ENCODE data around the gene RPTOR.
"Not testable (repeated sequence)": the region's sequence is repeated elsewhere in the genome, so short reads cannot be mapped to it uniquely, and the experiment has no call there.

Gene RPTOR

DNA sequence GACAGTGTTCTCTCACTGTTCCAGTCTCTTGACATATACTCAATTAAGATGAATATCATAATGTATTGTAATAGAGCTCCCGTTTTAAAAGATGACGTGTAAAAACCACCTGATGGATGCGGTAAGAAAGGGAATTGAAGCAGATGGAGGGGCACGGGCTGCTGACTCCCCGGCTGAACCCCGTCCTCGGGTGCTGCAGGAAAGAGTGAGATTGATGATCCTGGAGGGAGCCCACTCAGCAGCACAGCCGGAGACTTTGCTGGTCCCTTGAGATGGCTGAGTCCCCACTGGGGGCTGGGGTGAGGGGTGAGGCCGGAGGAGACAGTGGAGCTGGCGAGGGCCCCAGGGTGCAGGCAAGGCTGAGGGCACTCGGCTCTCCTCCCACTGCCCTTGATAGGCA is 217.4 kb downstream of the RPTOR start:
- DNase-seq (ENCODE audit: low spot score): no peak

DNA sequence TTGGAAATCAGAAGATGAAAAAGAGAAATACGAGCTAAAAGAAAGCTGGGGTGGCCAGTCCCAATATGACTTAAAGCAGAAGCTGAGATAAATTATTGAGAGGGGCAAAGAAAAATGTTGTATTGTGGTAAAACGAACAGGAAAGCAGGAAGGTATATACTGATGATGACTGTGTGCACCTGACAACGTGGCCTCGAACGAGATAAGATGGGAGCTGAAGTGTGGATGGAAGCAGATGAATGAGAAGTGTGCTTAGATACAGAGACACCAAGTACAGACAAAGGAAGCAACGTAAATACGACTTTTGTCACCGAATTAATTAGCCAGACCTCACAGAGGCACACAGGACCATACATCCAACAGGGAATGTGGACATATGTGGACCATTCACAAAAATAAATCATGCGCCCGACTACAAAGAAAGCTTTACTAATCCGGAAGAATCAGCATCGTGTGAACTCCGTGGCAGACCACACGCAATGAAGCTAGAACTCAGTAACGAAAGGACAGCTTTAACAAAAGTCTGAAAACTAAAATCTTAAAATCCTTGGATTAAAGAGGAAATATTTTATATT is 218.7 kb downstream of the RPTOR start:
- no peak for DNase-seq (ENCODE audit: low spot score)

DNA sequence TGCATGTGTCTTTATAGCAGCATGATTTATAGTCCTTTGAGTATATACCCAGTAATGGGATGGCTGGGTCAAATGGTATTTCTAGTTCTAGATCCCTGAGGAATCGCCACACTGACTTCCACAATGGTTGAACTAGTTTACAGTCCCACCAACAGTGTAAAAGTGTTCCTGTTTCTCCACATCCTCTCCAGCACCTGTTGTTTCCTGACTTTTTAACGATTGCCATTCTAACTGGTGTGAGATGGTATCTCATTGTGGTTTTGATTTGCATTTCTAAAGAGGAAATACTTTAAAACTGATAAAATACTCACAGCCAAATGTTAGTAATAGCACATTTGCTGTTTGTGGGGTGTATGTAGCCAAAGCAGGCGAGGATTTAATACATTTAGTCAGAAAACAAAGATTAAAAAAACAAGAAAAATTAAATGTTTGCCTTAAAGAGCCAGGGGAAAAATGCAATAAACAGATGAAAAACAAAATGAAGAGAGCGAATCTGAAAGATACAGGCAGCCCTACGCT is 220.0 kb downstream of the RPTOR start:
- DNase-seq (ENCODE audit: low spot score): not testable (repeated sequence)

DNA sequence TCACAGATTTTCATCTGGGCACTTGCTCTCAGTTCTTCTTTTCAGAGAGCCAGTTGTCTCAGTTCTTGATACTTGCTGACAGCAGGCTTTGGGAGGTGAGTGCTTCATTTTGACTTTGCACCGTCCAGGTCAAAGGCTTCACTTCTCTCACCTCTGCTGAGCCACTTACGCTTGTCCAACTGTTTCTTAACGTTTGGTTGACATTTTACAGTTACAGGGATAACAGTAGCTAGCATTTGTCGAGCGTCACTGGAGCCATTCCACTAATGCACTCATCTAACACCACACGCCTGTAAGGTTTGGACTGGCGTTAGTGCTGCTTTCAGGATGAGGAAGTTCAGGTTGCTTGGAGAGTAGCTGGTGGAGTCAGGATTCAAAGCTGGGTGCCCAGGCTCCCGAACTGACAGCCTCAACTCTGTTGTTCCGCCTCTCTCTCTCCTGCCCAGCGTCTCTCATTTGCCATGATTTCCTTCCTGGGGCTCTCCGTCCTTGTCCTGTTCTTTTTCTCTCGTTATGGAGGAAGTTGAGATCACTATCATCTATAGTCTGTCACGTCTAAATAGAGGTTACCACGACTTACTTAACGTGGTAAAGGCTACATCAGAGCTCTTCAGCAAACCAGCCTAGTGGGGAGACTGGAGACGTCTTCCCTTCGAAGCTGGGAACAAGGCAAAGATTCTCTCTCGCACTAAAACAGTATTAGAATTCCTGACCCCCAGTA is 220.8 kb downstream of the RPTOR start:
- no peak for DNase-seq (ENCODE audit: low spot score)

DNA sequence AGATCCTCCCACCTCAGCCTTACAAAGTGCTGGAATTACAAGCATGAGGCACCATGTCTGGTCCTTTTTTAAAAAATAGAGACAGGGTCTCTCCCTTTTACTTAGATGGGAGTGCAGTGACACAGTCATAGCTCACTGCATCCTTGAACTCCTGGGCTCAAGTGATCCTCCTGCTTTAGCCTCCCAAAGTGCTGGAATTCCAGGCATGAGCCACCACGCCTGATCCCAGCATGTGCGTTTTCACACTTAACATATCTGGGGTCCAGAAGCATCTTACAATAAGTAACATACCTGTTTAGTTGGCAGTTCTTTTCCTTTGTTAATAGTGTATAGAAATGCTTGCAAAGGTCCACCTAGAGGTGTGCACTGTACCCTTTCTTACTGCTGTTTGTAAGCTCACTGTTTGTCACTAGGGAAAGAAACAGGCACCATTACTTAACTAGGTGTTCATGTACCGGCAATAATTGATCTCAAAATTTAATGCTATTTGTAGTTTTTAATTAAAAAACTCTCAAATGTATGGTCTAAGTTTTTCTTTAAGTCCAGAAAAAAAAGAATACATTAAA is 221.7 kb downstream of the RPTOR start:
- DNase-seq (ENCODE audit: low spot score): no peak

DNA sequence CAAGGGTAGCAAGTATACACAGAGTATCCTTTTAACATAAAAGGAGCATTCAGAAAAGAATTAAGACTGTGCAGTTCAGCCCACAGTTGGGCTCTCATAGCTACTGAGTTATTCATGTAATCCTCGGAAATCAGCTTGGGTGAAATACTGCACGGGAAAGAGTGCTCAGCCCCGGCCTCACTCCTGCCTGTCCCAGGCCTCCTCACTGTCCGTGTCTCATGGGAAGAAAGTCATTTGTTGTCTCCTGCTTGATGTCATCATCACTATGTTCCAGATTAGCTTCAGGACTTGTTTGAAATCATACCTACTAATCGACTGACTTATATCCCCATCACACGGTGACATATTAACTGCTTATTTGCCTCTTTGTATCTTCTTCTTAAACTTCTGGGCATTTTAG is 223.8 kb downstream of the RPTOR start:
- DNase-seq (ENCODE audit: low spot score): no peak

DNA sequence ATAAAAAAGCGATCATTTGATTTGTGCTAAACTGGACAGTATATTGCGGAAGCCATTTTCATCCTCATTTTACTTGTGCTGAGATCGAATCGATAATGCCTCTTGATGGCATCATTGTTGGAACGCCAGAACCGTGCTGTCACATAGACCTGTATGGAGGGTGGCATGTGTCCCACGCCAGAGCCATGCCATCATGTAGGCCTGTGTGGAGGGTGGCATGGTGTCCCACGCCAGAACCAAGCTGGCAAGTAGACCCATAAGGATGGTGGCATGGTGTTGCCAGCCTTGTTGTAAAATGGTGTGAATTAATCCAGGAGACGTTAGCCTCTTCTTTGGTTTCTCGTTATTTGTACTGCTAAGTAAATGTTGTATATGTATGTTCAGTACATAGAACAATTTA is 224.3 kb downstream of the RPTOR start:
- no peak for DNase-seq (ENCODE audit: low spot score)

DNA sequence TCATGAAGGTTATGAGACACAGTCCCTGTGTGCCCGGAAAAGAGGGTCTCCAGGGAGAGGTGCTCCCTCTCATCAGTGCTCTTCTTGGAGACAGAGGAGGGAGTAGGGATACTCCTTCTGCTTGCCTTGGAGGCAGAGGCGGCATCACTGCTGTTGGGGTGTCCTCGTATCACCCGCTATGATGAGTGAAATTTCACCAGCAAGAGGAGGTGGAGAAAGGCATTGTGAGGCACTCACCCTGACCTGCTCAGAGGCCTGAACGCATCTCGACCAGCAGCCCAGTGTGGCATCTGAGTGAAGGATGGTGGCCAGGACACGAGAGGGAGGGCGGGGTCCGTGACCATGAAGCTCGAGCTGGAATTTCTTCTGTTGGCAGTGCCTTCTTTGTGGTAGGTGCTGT is 224.9 kb downstream of the RPTOR start:
- DNase-seq (ENCODE audit: low spot score): no peak

DNA sequence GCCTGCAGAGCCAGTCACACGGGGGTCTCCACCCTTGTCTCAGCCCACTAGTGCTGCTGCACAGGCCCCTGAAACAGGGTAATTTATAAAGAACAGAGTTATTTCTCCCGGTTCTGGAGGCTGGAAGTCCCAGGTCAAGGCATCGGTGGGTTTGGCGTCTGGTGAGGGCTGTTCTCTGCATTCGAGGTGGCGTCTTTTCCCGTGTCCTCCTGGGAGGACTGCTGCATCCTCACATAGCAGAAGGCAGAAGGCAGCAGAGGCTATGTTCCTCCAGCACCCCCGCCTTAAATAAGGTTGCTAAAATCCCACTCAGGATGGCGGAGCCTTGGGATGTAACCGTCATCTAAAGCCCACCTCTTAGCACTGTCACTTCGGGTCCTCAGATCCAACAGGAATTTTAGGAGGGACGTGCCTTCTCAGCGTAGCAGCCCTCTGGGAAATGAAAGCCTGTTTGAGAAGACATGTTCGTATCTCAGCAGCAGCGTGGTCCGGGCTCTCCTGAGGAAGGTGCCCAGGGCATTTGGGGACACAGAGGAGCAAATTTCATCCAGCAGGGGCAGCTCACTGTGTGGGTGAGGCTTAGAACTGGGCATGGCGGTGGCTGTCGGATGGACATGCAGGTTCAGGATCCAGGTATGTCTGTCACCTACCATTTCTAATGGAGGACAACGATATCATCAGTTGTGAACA is 225.4 kb downstream of the RPTOR start:
- DNase-seq (ENCODE audit: low spot score): no peak

DNA sequence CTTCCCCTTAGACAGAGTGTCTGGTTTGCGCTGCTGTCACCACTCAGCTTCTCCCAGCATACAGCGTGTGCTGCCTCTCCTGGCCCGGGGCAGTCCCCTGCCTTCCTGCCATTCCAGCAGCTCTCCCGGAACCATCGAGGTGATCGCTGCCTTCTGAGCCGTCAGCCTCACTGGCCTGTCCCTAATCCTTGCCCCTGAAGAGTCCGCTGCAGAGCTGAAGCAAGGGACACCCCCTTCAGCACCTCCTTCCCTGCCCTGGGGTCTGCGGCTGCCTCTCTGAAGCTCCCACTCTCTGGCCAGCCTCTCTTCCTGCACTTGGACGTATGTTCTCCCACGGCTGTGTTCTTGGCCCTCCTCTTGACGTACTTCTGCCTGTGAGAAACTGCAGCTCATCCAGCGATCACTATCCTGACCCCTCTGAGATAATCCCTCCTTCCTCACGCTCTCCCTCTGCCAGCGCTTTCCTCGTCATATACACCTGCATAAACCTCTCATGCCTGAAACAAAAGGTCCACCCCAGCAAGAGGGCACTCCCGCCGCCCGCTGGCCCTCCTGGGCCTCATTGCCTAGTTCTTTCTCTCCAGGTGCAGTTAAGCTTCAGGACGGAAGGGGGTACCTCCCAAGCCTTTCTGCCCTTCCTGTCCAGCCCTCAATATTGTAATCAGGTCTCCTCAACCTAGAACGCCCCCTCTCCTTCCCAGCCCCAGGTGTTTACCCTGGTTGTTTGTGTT is 226.4 kb downstream of the RPTOR start:
- DNase-seq (ENCODE audit: low spot score): no peak

DNA sequence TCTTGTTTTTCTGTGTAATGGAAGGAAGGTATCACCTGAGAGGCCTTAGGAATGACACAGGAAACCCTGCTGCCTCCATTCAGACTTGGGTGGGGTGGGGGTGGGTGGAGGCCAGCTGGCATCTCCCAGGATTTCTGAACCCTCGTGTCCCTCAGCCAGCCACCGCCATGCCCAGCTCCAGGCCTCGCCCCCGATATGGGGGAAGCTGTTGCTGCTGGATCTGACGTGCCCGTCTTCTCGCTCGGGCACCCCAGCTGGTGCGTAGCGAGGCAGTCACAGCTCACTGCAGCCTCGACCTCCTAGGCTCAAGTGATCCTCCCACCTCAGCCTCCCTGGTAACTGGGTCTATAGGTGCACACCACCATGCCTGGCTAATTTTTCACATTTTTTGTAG is 227.0 kb downstream of the RPTOR start:
- DNase-seq (ENCODE audit: low spot score): no peak

DNA sequence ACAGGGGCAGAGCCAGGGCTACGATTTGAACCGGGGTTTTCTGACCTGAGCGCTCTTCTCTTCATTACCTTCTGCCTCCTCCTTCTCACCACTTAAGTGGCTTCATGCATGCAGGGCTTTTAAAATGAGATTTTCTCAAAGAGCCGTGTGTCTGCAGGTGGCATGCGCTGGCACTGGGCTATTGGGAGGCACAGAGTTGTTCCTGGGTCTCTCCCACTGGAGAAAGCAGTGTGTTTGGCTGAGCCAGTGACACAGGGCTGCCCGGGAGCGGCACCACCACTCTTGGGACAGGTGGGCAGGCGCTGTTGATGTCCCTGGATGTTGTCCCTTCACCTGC is 228.2 kb downstream of the RPTOR start:
- DNase-seq (ENCODE audit: low spot score): no peak

DNA sequence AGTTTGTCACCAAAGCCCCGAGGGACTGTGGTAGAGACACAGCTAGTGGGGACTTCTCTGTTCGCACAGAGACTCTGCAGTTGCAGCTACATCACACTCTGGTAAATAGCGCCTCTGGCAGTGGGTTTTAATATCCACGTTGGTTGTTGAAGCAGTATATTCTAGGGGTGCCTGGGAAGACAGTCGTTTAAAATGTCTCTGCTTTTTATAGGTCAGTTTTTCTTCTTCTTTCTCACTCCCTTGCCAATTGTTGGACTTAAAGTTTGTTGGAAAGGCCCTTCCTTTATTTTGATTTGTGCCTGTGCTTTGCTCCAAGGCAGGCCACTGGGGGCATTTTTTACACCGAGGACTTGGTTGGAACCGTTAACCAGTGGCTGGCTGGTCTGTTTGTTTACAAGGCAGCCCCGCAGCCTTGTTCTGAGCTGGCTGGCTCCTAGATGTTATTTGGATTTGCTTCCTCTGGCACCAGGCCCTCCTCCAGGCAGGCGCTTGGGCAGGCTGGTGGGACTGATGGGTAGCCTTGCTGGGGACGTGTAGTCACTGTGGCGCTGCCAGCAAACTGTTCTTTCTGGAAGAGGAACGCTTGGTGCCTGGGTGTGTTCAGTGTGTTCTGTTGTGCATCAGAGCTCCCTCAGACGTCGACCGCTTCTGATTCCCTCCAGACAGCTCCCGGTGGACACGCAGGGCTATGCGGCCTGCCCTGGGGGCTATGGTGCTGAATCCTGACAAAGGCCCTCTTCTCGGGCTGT is 228.8 kb downstream of the RPTOR start:
- DNase-seq (ENCODE audit: low spot score): peak; percentile 45

DNA sequence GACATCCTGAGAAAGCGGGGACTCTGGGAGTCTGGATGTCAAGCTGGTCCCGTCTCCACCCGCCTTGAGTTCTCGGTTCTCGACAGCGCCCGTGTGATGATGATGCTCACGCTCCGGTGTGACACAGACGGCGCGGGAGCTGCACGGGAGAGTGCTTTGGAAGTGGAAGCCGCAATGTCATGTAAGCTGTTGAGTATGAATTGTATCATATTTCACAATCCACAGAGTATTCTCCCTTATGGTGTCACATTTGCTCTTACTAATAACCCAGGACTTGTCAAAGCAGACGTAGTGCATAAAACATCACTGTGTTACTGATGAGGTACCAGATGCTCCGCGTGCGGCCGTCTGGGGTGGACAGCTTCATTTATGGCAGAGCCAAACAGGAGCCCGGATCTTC is 229.5 kb downstream of the RPTOR start:
- DNase-seq (ENCODE audit: low spot score): no peak

DNA sequence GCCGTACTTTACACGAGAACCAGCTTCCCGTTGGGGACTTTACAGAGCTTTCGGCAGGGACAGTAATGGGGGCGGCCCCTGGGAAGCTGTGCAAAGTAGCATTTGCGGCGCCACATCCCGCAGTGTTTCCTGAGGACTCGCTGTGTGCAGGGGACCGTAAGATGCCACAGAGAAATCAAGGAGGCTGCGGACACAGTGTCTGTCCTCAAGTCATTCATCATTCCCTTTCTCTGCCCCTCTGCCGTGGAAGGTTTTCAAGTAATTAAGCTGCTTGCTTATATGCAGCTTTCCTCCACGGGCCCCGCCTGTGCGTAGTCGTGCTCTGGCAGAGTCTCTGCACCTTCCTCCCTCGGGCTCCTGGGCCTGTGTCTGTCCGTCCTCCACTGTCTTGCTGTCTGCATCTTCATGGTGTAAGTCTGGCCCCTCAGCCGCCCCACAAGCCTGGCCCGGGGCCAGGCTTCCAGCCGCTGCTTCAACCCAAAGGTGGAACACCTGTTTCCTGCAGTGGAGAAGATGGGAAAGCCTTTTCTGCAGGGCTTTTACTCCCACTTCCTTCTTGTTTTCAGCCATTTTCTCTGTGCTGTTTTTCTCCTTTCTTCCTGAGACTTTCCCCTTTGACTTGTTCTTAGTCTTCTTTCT is 230.1 kb downstream of the RPTOR start:
- DNase-seq (ENCODE audit: low spot score): no peak

DNA sequence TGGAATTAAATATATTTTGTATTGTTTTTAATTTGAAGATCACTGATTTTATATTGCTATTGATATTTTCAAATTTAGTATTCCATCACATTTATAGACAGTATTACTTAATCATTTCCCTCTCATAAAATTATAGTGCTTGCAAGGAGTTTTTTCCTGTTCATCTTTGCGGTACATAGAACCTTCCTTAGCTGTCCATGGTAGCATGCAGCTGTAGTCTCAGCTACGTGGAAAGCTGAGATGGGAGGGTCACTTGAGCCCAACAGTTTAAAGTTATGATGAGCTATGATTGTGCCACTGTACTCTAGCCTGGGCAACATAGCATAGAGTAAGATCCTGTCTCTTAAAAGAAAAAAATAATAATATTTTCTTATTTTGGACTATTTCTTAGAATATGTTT is 231.2 kb downstream of the RPTOR start:
- no peak for DNase-seq (ENCODE audit: low spot score)

DNA sequence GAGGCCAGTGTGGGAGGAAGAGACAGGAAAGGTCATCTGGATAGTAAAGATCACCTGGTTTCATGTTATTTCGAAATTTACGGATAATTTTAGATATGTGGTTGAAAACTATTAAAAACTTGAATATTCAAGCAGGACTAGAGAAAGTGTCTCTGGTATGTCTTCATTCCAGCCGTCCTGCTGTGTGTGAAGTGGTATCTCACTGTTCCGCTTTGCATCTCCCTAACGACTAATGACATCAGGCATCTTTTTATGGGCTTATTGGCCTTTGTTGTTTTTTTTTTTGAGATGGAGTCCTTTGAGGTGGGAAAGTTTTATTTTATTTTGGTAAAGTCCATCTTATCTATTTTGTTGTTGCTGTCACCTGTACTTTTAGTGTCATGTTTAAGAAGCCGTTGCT is 232.6 kb downstream of the RPTOR start:
- DNase-seq (ENCODE audit: low spot score): no peak

DNA sequence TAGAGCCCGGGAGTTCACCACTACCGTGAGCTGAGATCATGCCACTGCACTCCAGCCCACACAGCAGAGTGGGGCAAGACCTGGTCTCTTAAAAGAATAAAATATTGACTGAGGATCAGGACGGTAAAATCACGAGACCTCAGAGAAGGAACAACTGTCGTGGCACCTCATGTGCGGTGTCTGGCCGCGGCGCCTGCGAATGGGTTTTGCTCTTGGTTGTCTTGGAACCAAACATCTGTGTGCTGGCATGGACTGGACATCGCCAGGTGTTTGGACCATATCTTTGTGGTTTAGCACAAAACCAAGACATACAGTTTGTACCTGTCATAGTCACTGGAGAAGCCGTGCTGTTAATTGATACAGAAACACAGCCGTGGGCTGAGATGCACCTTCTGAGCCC is 234.1 kb downstream of the RPTOR start:
- DNase-seq (ENCODE audit: low spot score): no peak

DNA sequence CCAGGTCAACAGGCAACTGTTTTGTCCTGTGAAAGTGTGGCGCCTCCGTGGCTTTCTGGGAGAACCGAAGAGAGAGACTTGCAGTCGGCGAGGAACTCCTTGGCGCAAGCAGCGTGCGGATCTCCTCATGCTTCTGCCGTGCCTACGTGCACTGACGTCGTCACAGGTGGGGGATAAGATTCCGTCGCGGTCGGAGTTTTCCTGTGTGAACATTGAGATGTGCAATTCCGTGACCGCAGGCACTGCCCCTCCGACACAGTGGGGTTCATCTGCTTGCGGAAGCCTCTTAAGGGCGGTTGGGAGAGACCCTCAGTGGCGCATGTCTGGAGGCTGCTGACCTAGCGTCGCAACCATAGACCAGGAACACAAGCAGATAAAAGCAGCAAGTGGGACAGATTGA is 234.7 kb downstream of the RPTOR start:
- DNase-seq (ENCODE audit: low spot score): no peak

DNA sequence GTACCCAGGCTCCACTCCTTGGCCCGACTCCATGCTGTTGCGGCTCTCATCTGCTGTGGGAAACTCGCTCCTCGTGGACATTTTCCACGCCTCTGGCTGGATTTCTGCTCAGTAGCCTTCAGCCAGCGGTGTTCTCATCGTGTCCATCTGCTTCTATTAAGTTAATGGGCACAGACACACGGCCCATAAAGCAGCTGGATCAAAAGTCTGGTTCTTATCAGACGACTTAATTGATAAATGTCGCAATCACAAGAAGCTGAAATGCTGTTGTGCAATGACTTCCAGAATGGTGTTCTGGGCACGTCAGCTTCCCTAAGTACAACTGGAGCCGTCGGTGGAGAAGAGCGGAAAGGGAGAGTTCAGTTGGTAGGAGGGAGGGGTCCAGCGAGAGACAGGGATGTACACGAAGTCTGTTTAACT is 235.3 kb downstream of the RPTOR start:
- DNase-seq (ENCODE audit: low spot score): peak; percentile 93

All from SK-N-DZ (cell line).